ENCODE data around the gene MAJIN.

The MAJIN gene

GRCh38 chr11:64923151-64923661, 48.7 kb downstream of the MAJIN start:
- TF ChIP-seq POLR2AphosphoS5 (IDR thresholded peaks at IDR 0.05; ENCODE audit: borderline replicate concordance, low read depth, low read length) (no peak), FOXP2 (optimal IDR thresholded peaks at IDR 0.05; ENCODE audit: control extremely low read depth, extremely low read length, insufficient read depth) (no peak), EZH2 (IDR thresholded peaks at IDR 0.05) (no peak)
- no peak overlapping the region for H3K4me3 ChIP-seq

GRCh38 chr11:64921384-64921783, 50.5 kb downstream of the MAJIN start:
- H3K4me3 ChIP-seq, result no peak overlapping the region
- H3K9ac ChIP-seq (ENCODE audit: insufficient read length), result no peak overlapping the region
- DNase-seq (ENCODE audit: low read depth, low spot score), result no peak

More at GRCh38 chr11:64923151-64923661, 48.7 kb downstream of the MAJIN start:
- Histone ChIP-seq H3K36me3 (ENCODE audit: insufficient read depth, low read length) (no peaks in the 10 kb centered on the region), H3K9ac (ENCODE audit: insufficient read length) (no peak overlapping the region), H3K27ac (no peak overlapping the region), H3K9me3 (ENCODE audit: low read depth, low read length) (no peaks in the 10 kb centered on the region)
- no peak for DNase-seq (ENCODE audit: low read depth, low spot score)

DNA sequence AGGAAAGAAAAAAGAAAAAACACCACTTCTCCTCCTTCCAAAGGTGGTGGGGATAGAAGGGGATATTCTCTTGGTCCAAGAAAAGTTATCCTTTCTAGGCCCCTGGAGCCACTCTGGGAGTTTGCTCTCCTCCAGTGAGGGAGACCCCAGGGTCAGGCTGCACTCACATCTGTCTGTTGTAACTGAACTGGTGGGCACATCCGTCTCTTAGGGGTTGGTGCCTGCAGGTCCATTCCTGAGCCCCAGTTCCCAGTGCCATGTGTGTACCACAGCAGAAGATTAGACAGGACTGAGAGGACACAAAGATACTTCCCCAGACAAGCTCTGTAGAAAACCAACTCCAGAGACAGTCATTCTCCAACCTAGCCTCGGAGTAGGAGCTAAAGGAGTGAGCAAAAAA, 51.8 kb downstream of the MAJIN start:
- Histone ChIP-seq H3K36me3 (ENCODE audit: insufficient read depth, low read length) (no peaks in the 10 kb centered on the region), H3K27ac (no peak overlapping the region), H3K9ac (ENCODE audit: insufficient read length) (no peak overlapping the region), H3K4me3 (no peak overlapping the region), H3K9me3 (ENCODE audit: low read depth, low read length) (no peaks in the 10 kb centered on the region)
- no peak for DNase-seq (ENCODE audit: low read depth, low spot score)
- no peak for TF ChIP-seq POLR2AphosphoS5 (IDR thresholded peaks at IDR 0.05; ENCODE audit: borderline replicate concordance, low read depth, low read length)
- no peak for TF ChIP-seq FOXP2 (optimal IDR thresholded peaks at IDR 0.05; ENCODE audit: control extremely low read depth, extremely low read length, insufficient read depth)
- TF ChIP-seq EZH2 (IDR thresholded peaks at IDR 0.05), result no peak

More at GRCh38 chr11:64921384-64921783, 50.5 kb downstream of the MAJIN start:
- no peak overlapping the region for H3K27ac ChIP-seq
- H3K36me3 ChIP-seq (ENCODE audit: insufficient read depth, low read length), result no peaks in the 10 kb centered on the region
- no peak for TF ChIP-seq POLR2AphosphoS5 (IDR thresholded peaks at IDR 0.05; ENCODE audit: borderline replicate concordance, low read depth, low read length)
- TF ChIP-seq EZH2 (IDR thresholded peaks at IDR 0.05), result no peak
- no peak for TF ChIP-seq FOXP2 (optimal IDR thresholded peaks at IDR 0.05; ENCODE audit: control extremely low read depth, extremely low read length, insufficient read depth)
- no peaks in the 10 kb centered on the region for H3K9me3 ChIP-seq (ENCODE audit: low read depth, low read length)

DNA sequence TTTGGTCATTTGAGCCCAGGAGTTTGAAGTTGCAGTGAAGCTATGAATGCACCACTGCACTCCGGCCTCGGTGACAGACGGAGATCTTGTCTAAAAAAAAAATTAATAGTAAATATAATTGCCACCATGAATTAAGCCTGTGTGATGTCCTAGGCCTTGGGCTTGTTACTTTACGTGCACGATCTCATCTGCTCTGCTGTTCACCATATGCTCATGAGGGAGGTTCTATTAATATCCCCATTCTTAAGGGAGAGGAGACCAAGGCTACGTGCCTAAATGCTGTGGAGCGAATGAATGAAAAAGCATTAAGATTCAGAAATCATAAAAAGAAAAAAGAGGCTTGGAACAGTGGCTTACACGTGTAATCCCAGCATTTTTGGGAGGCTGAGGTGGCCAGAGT, 52.3 kb downstream of the MAJIN start:
- Histone ChIP-seq H3K27ac (no peak overlapping the region), H3K9me3 (ENCODE audit: low read depth, low read length) (no peaks in the 10 kb centered on the region), H3K36me3 (ENCODE audit: insufficient read depth, low read length) (no peaks in the 10 kb centered on the region), H3K9ac (ENCODE audit: insufficient read length) (no peak overlapping the region), H3K4me3 (no peak overlapping the region)
- no peak for DNase-seq (ENCODE audit: low read depth, low spot score)
- TF ChIP-seq FOXP2 (optimal IDR thresholded peaks at IDR 0.05; ENCODE audit: control extremely low read depth, extremely low read length, insufficient read depth) (no peak), POLR2AphosphoS5 (IDR thresholded peaks at IDR 0.05; ENCODE audit: borderline replicate concordance, low read depth, low read length) (no peak)

- H3K9ac ChIP-seq (ENCODE audit: insufficient read length), result peak overlapping the region; percentile 82
- peak overlapping the region; percentile 82 for H3K4me3 ChIP-seq
- DNase-seq (ENCODE audit: low read depth, low spot score), result peak; percentile 42
- TF ChIP-seq EZH2 (IDR thresholded peaks at IDR 0.05), result no peak
- no peak for TF ChIP-seq FOXP2 (optimal IDR thresholded peaks at IDR 0.05; ENCODE audit: control extremely low read depth, extremely low read length, insufficient read depth)
- TF ChIP-seq POLR2AphosphoS5 (IDR thresholded peaks at IDR 0.05; ENCODE audit: borderline replicate concordance, low read depth, low read length), result no peak
- no peaks in the 10 kb centered on the region for H3K9me3 ChIP-seq (ENCODE audit: low read depth, low read length)
- peak overlapping the region; percentile 90 for H3K27ac ChIP-seq
- H3K36me3 ChIP-seq (ENCODE audit: insufficient read depth, low read length), result no peaks in the 10 kb centered on the region
These were observed 53.9 kb downstream of the MAJIN start for GRCh38 chr11:64918017-64918416.

DNA sequence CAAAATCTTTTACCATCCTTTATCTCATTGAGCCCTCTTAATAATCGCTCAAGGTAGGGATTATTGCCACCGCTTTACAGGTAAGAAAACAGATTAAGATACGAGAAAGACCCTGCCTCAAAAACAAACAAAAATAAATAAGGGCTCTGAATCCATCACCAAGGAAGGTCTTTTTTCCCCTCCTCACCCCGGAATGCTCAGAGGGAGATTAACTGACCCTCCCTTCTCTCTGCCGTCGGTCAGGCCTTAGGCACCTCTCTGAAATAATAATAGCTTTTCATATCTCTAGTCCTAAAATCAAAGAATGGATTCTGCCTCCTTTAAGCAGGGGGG, 54.3 kb downstream of the MAJIN start:
- Histone ChIP-seq H3K27ac (peak overlapping the region; percentile 90), H3K9me3 (ENCODE audit: low read depth, low read length) (no peaks in the 10 kb centered on the region), H3K4me3 (peak overlapping the region; percentile 82), H3K36me3 (ENCODE audit: insufficient read depth, low read length) (no peaks in the 10 kb centered on the region), H3K9ac (ENCODE audit: insufficient read length) (peak overlapping the region; percentile 82)
- DNase-seq (ENCODE audit: low read depth, low spot score), result no peak
- TF ChIP-seq FOXP2 (optimal IDR thresholded peaks at IDR 0.05; ENCODE audit: control extremely low read depth, extremely low read length, insufficient read depth) (no peak), EZH2 (IDR thresholded peaks at IDR 0.05) (no peak), POLR2AphosphoS5 (IDR thresholded peaks at IDR 0.05; ENCODE audit: borderline replicate concordance, low read depth, low read length) (no peak; the same call in 1 of the 2 replicates)

- Histone ChIP-seq H3K4me3 (peak within 1 kb of the TSS; percentile 82), H3K9me3 (ENCODE audit: low read depth, low read length) (no peaks in the 10 kb centered on the region), H3K27ac (peak within 1 kb of the TSS; percentile 90), H3K36me3 (ENCODE audit: insufficient read depth, low read length) (no peaks in the 10 kb centered on the region), H3K9ac (ENCODE audit: insufficient read length) (peak within 1 kb of the TSS; percentile 89)
- peak; percentile 99 for DNase-seq (ENCODE audit: low read depth, low spot score)
- TF ChIP-seq POLR2AphosphoS5 (IDR thresholded peaks at IDR 0.05; ENCODE audit: borderline replicate concordance, low read depth, low read length) (peak; percentile 80; the same call in 1 of the 2 replicates), EZH2 (IDR thresholded peaks at IDR 0.05) (no peak), FOXP2 (optimal IDR thresholded peaks at IDR 0.05; ENCODE audit: control extremely low read depth, extremely low read length, insufficient read depth) (no peak)
These were observed 54.9 kb downstream of the MAJIN start, which contains the start of gene ATG2A for GRCh38 chr11:64916775-64917662. Gene ATG2A (minus strand): TSS chr11:64917209. CDS start chr11:64917135, 74 bp downstream.

- no peak for DNase-seq (ENCODE audit: low read depth, low spot score)
- Histone ChIP-seq H3K9me3 (ENCODE audit: low read depth, low read length) (no peaks in the 10 kb centered on the region), H3K9ac (ENCODE audit: insufficient read length) (peak overlapping the region; percentile 89), H3K36me3 (ENCODE audit: insufficient read depth, low read length) (no peaks in the 10 kb centered on the region; the same call in 1 of the 2 replicates), H3K4me3 (peak overlapping the region; percentile 82), H3K27ac (no peak overlapping the region)
- TF ChIP-seq FOXP2 (optimal IDR thresholded peaks at IDR 0.05; ENCODE audit: control extremely low read depth, extremely low read length, insufficient read depth), result peak; percentile 16
- no peak for TF ChIP-seq EZH2 (IDR thresholded peaks at IDR 0.05)
- TF ChIP-seq POLR2AphosphoS5 (IDR thresholded peaks at IDR 0.05; ENCODE audit: borderline replicate concordance, low read depth, low read length), result no peak; the same call in 1 of the 2 replicates
These were observed 55.7 kb downstream of the MAJIN start for GRCh38 chr11:64916040-64916774.
